WERI-Rb-1 (cell line): ENCODE measurements around the gene SLC2A1.

ENCODE experiments used
- DNase-seq: peaks from one replicate; pipeline ENCODE4 v3.0.0-alpha.2; 2020
- H3K27ac ChIP-seq: fragments of 250-450 bp; sonication (Bioruptor Pico); 2 replicates; pipeline ENCODE4 v1.5.1; 2020; ENCODE audit warnings: mild to moderate bottlenecking, moderate library complexity
- H3K27me3 ChIP-seq: fragments of 250-450 bp; sonication (Bioruptor Pico); 2 replicates; pipeline ENCODE4 v1.5.1; 2021; ENCODE audit warnings: mild to moderate bottlenecking, low read depth, moderate library complexity; ENCODE audit not compliant: insufficient read depth, severe bottlenecking
- H3K36me3 ChIP-seq: fragments of 250-450 bp; sonication (Bioruptor Pico); 2 replicates; pipeline ENCODE4 v1.5.1; 2020; ENCODE audit warnings: mild to moderate bottlenecking, moderate library complexity
- H3K4me3 ChIP-seq: 2 replicates; pipeline ENCODE4 v1.5.1; 2011; ENCODE audit warnings: low read depth, mild to moderate bottlenecking, control low read depth, low read length
- H3K9me3 ChIP-seq: fragments of 250-450 bp; sonication (Bioruptor Pico); 2 replicates; pipeline ENCODE4 v1.5.1; 2021; ENCODE audit warnings: mild to moderate bottlenecking, moderate library complexity; ENCODE audit not compliant: severe bottlenecking
- CTCF ChIP-seq: IDR thresholded peaks from 2 replicates; pipeline ENCODE4 v1.5.1; 2011; ENCODE audit warnings: low read depth, mild to moderate bottlenecking, control low read depth, inconsistent platforms, low read length

Gene SLC2A1

GRCh38 chr1:42955311-42956063, 3.2 kb downstream of the SLC2A1 start:
- peak overlapping the region; percentile 78 for H3K27ac ChIP-seq
- H3K36me3 ChIP-seq, result peaks cover 53% of the 10 kb centered on the region
- no peaks in the 10 kb centered on the region for H3K9me3 ChIP-seq
- no peak for TF ChIP-seq CTCF
- peak overlapping the region; percentile 19; the same call in 1 of the 2 replicates for H3K4me3 ChIP-seq
- peak; percentile 62 for DNase-seq
- H3K27me3 ChIP-seq, result no peaks in the 10 kb centered on the region

GRCh38 chr1:42953182-42954180, 5.2 kb downstream of the SLC2A1 start:
- Histone ChIP-seq H3K4me3 (no peak overlapping the region; the same call in 1 of the 2 replicates), H3K27ac (peak overlapping the region; percentile 79), H3K9me3 (no peaks in the 10 kb centered on the region), H3K27me3 (no peaks in the 10 kb centered on the region), H3K36me3 (peaks cover 59% of the 10 kb centered on the region)
- no peak for TF ChIP-seq CTCF
- peak; percentile 92 for DNase-seq

GRCh38 chr1:42952303-42953001, 6.2 kb downstream of the SLC2A1 start:
- Histone ChIP-seq H3K36me3 (peaks cover 66% of the 10 kb centered on the region), H3K27ac (peak overlapping the region; percentile 79), H3K9me3 (no peaks in the 10 kb centered on the region), H3K4me3 (no peak overlapping the region), H3K27me3 (no peaks in the 10 kb centered on the region)
- TF ChIP-seq CTCF, result no peak
- DNase-seq, result peak; percentile 54

GRCh38 chr1:42951588-42951987, 7.1 kb downstream of the SLC2A1 start:
- Histone ChIP-seq H3K27ac (no peak overlapping the region), H3K27me3 (no peaks in the 10 kb centered on the region), H3K9me3 (no peaks in the 10 kb centered on the region), H3K4me3 (no peak overlapping the region), H3K36me3 (peaks cover 66% of the 10 kb centered on the region)
- DNase-seq, result no peak
- no peak for TF ChIP-seq CTCF

GRCh38 chr1:42950116-42950481, 8.6 kb downstream of the SLC2A1 start:
- H3K27me3 ChIP-seq, result no peaks in the 10 kb centered on the region
- no peak overlapping the region for H3K27ac ChIP-seq
- peaks cover 65% of the 10 kb centered on the region for H3K36me3 ChIP-seq
- H3K4me3 ChIP-seq, result no peak overlapping the region
- H3K9me3 ChIP-seq, result no peaks in the 10 kb centered on the region
- no peak for DNase-seq
- no peak for TF ChIP-seq CTCF
